Measurements from ENCODE around the gene ZNF837.

- TF ChIP-seq CTCF (IDR thresholded peaks at IDR 0.05; ENCODE audit: low read depth, low read length) = no peak
- TF ChIP-seq MAX (IDR thresholded peaks at IDR 0.05; ENCODE audit: low read depth, low read length) = no peak
- no peak for TF ChIP-seq POLR2A (IDR thresholded peaks at IDR 0.05; ENCODE audit: extremely low read depth, insufficient read length)
Measured at GRCh38 chr19:58417071-58417470, 36.2 kb upstream of the ZNF837 start.
